Measurements from ENCODE around the gene FBN2.

GRCh38 chr5:128572051-128572929 is 34.2 kb upstream of the FBN2 start:
- TF ChIP-seq HDGF (IDR thresholded peaks at IDR 0.05) (no peak), ZFPM2 (CRISPR knock-in tag; IDR thresholded peaks at IDR 0.05) (no peak), XRCC5 (IDR thresholded peaks at IDR 0.05; ENCODE audit: low read depth, low read length) (no peak), USF2 (CRISPR knock-in tag; IDR thresholded peaks at IDR 0.05) (no peak), ZHX1 (conservative IDR thresholded peaks at IDR 0.05; ENCODE audit: low read length) (no peak), ZNF766 (CRISPR knock-in tag; conservative IDR thresholded peaks at IDR 0.05) (no peak), POLR2A (conservative IDR thresholded peaks at IDR 0.05) (no peak), HNRNPUL1 (IDR thresholded peaks at IDR 0.05; ENCODE audit: low read length) (no peak), ZNF311 (CRISPR knock-in tag; IDR thresholded peaks at IDR 0.05) (no peak), MXI1 (IDR thresholded peaks at IDR 0.05; ENCODE audit: low read depth, low read length) (no peak), RBM14 (IDR thresholded peaks at IDR 0.05; ENCODE audit: borderline replicate concordance, insufficient read depth, low read depth, low read length) (no peak), NFXL1 (CRISPR knock-in tag; IDR thresholded peaks at IDR 0.05) (no peak), SIN3A (IDR thresholded peaks at IDR 0.05; ENCODE audit: borderline replicate concordance in 2 of 2, control insufficient read depth in 1 of 2, low read depth in 2 of 2, low read length in 2 of 2) (no peak), ZBTB12 (CRISPR knock-in tag; IDR thresholded peaks at IDR 0.05) (no peak)
